Suprapubic skin (tissue), 4 donors: Measurements from ENCODE around the gene GFM1.

ENCODE experiments used
- CTCF ChIP-seq, 2 donors: fragments of 200-600 bp in 1 of 2; fragments of 450-650 bp in 1 of 2; sonication (generic) in 1 of 2; IDR thresholded peaks; one replicate each; pipeline ENCODE4 v1.5.1; 2016 to 2019; ENCODE audit warnings: antibody characterized with exemption in 2 of 2, mild to moderate bottlenecking in 1 of 2, moderate library complexity in 1 of 2
- EP300 ChIP-seq: sonication (generic); formaldehyde crosslinking; IDR thresholded peaks from one replicate; pipeline ENCODE4 v1.6.1; 2017; ENCODE audit warnings: antibody characterized with exemption
- POLR2A ChIP-seq, 2 donors: fragments of 450-650 bp; IDR thresholded peaks; one replicate each; pipeline ENCODE4 v1.6.1; 2017; ENCODE audit warnings: antibody characterized with exemption in 2 of 2, mild to moderate bottlenecking in 2 of 2, moderate library complexity in 2 of 2
- POLR2AphosphoS5 ChIP-seq, 3 donors: sonication (generic); formaldehyde crosslinking; IDR thresholded peaks; one replicate each; pipeline ENCODE4 v1.6.1; 2017; ENCODE audit warnings: antibody characterized with exemption in 3 of 3

GRCh38 chr3:158663246-158663645 is 18.9 kb downstream of the GFM1 start:
- TF ChIP-seq POLR2A (IDR thresholded peaks at IDR 0.05) (no peak), CTCF (IDR thresholded peaks at IDR 0.05) (no peak), POLR2AphosphoS5 (IDR thresholded peaks at IDR 0.05) (no peak), EP300 (no peak)
